Measurements from ENCODE around the gene WFDC12.

The WFDC12 gene

GRCh38 chr20:45088247-45088646 lies 36.0 kb downstream of the WFDC12 start:
- Histone ChIP-seq H4K91ac (ENCODE audit: low read depth, low read length) (peak overlapping the region; percentile 78), H3K79me1 (ENCODE audit: low read length) (peaks cover 25% of the 10 kb centered on the region), H3K4me2 (ENCODE audit: low read length) (no peak overlapping the region), H4K8ac (ENCODE audit: low read depth, low read length) (peak overlapping the region; percentile 15), H2BK120ac (ENCODE audit: insufficient read depth, low read length, poor library complexity) (peak overlapping the region; percentile 69), H3K4me1 (ENCODE audit: control insufficient read depth in 1 of 2, insufficient read depth in 2 of 2, low read length in 2 of 2) (peaks cover 5 to 21% of the 10 kb centered on the region in 2 experiments), H3K9me3 (ENCODE audit: insufficient read depth, low read depth, low read length) (no peaks in the 10 kb centered on the region), H3K4ac (ENCODE audit: low read depth, low read length) (no peak overlapping the region), H4K12ac (ENCODE audit: low read depth, low read length) (no peak overlapping the region), H3K79me2 (ENCODE audit: control insufficient read depth, insufficient read depth, low read length, poor library complexity) (no peaks in the 10 kb centered on the region), H3K9ac (ENCODE audit: low read length) (no peak overlapping the region), H3K27ac (ENCODE audit: low read depth, low read length) (no peak overlapping the region), H3K4me3 (ENCODE audit: low read depth, low read length) (no peak overlapping the region), H3K27me3 (ENCODE audit: insufficient read depth, low read length) (no peaks in the 10 kb centered on the region), H3K14ac (ENCODE audit: low read length) (no peak overlapping the region), H2BK12ac (ENCODE audit: low read length) (peak overlapping the region; percentile 58), H2AFZ (ENCODE audit: insufficient read depth, low read length, poor library complexity) (no peak overlapping the region), H3K18ac (ENCODE audit: low read length) (no peak overlapping the region), H3K23ac (ENCODE audit: low read length) (no peak overlapping the region), H3K36me3 (ENCODE audit: control insufficient read depth in 1 of 2, insufficient read depth in 2 of 2, low read length in 2 of 2) (peaks cover 0 to 2% of the 10 kb centered on the region in 2 experiments), H2BK5ac (ENCODE audit: low read depth, low read length, poor library complexity) (no peak overlapping the region), H2AK5ac (ENCODE audit: low read length) (no peak overlapping the region)
- WGBS (ENCODE audit: extremely low coverage, insufficient coverage, insufficient read length): no CpG with 5 or more reads among the region's 7 CpGs
- peak; percentile 92 to 97 for DNase-seq

- no peaks in the 10 kb centered on the region for H3K9me3 ChIP-seq (ENCODE audit: insufficient read depth, low read depth, low read length)
- no peak overlapping the region for H3K4me2 ChIP-seq (ENCODE audit: low read length)
- H4K8ac ChIP-seq (ENCODE audit: low read depth, low read length): peak overlapping the region; percentile 15
- peaks cover 0 to 2% of the 10 kb centered on the region in 2 experiments for H3K36me3 ChIP-seq (ENCODE audit: control insufficient read depth in 1 of 2, insufficient read depth in 2 of 2, low read length in 2 of 2)
- H3K4ac ChIP-seq (ENCODE audit: low read depth, low read length): no peak overlapping the region
- no peak overlapping the region for H2AK5ac ChIP-seq (ENCODE audit: low read length)
- peak overlapping the region; percentile 69 for H2BK120ac ChIP-seq (ENCODE audit: insufficient read depth, low read length, poor library complexity)
- peak overlapping the region; percentile 78 for H4K91ac ChIP-seq (ENCODE audit: low read depth, low read length)
- H3K4me1 ChIP-seq (ENCODE audit: control insufficient read depth in 1 of 2, insufficient read depth in 2 of 2, low read length in 2 of 2): peaks cover 5 to 21% of the 10 kb centered on the region in 2 experiments
- no peak overlapping the region for H3K27ac ChIP-seq (ENCODE audit: low read depth, low read length)
- H3K27me3 ChIP-seq (ENCODE audit: insufficient read depth, low read length): no peaks in the 10 kb centered on the region
- no peak overlapping the region for H3K23ac ChIP-seq (ENCODE audit: low read length)
- H3K79me1 ChIP-seq (ENCODE audit: low read length): peaks cover 25% of the 10 kb centered on the region
- WGBS (ENCODE audit: extremely low coverage, insufficient coverage, insufficient read length): no CpG with 5 or more reads among the region's 1 CpG
- no peak overlapping the region for H3K4me3 ChIP-seq (ENCODE audit: low read depth, low read length)
- no peaks in the 10 kb centered on the region for H3K79me2 ChIP-seq (ENCODE audit: control insufficient read depth, insufficient read depth, low read length, poor library complexity)
- H3K14ac ChIP-seq (ENCODE audit: low read length): no peak overlapping the region
- no peak overlapping the region for H2AFZ ChIP-seq (ENCODE audit: insufficient read depth, low read length, poor library complexity)
- H3K9ac ChIP-seq (ENCODE audit: low read length): no peak overlapping the region
- H3K18ac ChIP-seq (ENCODE audit: low read length): no peak overlapping the region
- peak overlapping the region; percentile 35 for H2BK12ac ChIP-seq (ENCODE audit: low read length)
- no peak for DNase-seq
- H2BK5ac ChIP-seq (ENCODE audit: low read depth, low read length, poor library complexity): no peak overlapping the region
- no peak overlapping the region for H4K12ac ChIP-seq (ENCODE audit: low read depth, low read length)
These were observed 36.5 kb downstream of the WFDC12 start for GRCh38 chr20:45087814-45088213.

DNA sequence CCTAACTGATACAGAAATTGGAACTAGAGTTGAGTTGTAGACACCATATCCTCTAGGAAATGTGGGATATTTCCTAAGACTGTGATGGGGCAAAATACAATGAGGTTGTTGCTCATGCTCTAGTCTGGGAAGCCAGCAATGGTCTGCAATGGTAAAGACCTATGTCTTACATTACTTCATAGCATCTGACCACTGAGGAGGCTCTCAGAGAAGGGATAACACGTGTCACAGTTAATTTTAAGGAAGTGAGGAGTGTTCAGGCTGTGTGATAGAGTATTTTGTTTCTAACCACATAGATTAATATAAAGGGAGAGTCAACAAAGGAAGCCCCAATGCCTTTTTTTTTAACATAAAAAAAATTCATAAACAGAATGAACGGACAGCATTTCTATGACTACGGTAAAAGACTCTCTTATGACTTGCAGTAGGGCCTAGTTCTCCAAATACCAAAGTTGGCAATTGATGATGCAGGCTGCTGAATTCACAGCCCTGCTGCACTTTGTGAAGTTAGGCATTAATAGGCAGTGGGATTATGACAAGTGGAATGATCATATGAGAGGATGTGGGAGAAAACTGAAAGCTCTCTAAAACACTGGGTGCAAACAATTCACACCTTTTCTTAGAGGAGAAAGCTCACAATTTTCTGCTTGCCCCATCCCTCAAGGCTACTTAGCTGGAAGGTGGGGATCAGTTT lies 37.0 kb downstream of the WFDC12 start:
- Histone ChIP-seq H3K9me3 (ENCODE audit: insufficient read depth, low read depth, low read length) (no peaks in the 10 kb centered on the region), H3K27me3 (ENCODE audit: insufficient read depth, low read length) (no peaks in the 10 kb centered on the region), H4K8ac (ENCODE audit: low read depth, low read length) (no peak overlapping the region), H2BK120ac (ENCODE audit: insufficient read depth, low read length, poor library complexity) (peak overlapping the region; percentile 76), H3K79me2 (ENCODE audit: control insufficient read depth, insufficient read depth, low read length, poor library complexity) (no peaks in the 10 kb centered on the region), H3K9ac (ENCODE audit: low read length) (no peak overlapping the region), H4K12ac (ENCODE audit: low read depth, low read length) (no peak overlapping the region), H3K23ac (ENCODE audit: low read length) (no peak overlapping the region), H4K91ac (ENCODE audit: low read depth, low read length) (peak overlapping the region; percentile 7), H2AFZ (ENCODE audit: insufficient read depth, low read length, poor library complexity) (no peak overlapping the region), H3K4me1 (ENCODE audit: control insufficient read depth in 1 of 2, insufficient read depth in 2 of 2, low read length in 2 of 2) (peaks cover 5 to 21% of the 10 kb centered on the region in 2 experiments), H3K79me1 (ENCODE audit: low read length) (peaks cover 25% of the 10 kb centered on the region), H3K4me3 (ENCODE audit: low read depth, low read length) (no peak overlapping the region), H2BK5ac (ENCODE audit: low read depth, low read length, poor library complexity) (no peak overlapping the region), H3K14ac (ENCODE audit: low read length) (no peak overlapping the region), H2AK5ac (ENCODE audit: low read length) (no peak overlapping the region), H2BK12ac (ENCODE audit: low read length) (no peak overlapping the region), H3K18ac (ENCODE audit: low read length) (no peak overlapping the region), H3K36me3 (ENCODE audit: control insufficient read depth in 1 of 2, insufficient read depth in 2 of 2, low read length in 2 of 2) (no peaks in the 10 kb centered on the region), H3K4me2 (ENCODE audit: low read length) (no peak overlapping the region), H3K27ac (ENCODE audit: low read depth, low read length) (no peak overlapping the region), H3K4ac (ENCODE audit: low read depth, low read length) (no peak overlapping the region)
- no peak for DNase-seq
- WGBS (ENCODE audit: extremely low coverage, insufficient coverage, insufficient read length): no CpG with 5 or more reads among the region's 3 CpGs

- H3K4me3 ChIP-seq (ENCODE audit: low read depth, low read length): no peak overlapping the region
- WGBS (ENCODE audit: extremely low coverage, insufficient coverage, insufficient read length): no CpG with 5 or more reads among the region's 1 CpG
- peak overlapping the region; percentile 41 for H2BK12ac ChIP-seq (ENCODE audit: low read length)
- no peak overlapping the region for H4K12ac ChIP-seq (ENCODE audit: low read depth, low read length)
- peaks cover 25% of the 10 kb centered on the region for H3K79me1 ChIP-seq (ENCODE audit: low read length)
- no peak overlapping the region for H3K23ac ChIP-seq (ENCODE audit: low read length)
- peak overlapping the region; percentile 41 for H3K18ac ChIP-seq (ENCODE audit: low read length)
- no peak for DNase-seq
- H4K8ac ChIP-seq (ENCODE audit: low read depth, low read length): no peak overlapping the region
- H3K36me3 ChIP-seq (ENCODE audit: control insufficient read depth in 1 of 2, insufficient read depth in 2 of 2, low read length in 2 of 2): no peaks in the 10 kb centered on the region
- peak overlapping the region; percentile 87 for H4K91ac ChIP-seq (ENCODE audit: low read depth, low read length)
- no peak overlapping the region for H2AFZ ChIP-seq (ENCODE audit: insufficient read depth, low read length, poor library complexity)
- no peaks in the 10 kb centered on the region for H3K79me2 ChIP-seq (ENCODE audit: control insufficient read depth, insufficient read depth, low read length, poor library complexity)
- H2AK5ac ChIP-seq (ENCODE audit: low read length): no peak overlapping the region
- peak overlapping the region; percentile 40 for H3K14ac ChIP-seq (ENCODE audit: low read length)
- H3K27me3 ChIP-seq (ENCODE audit: insufficient read depth, low read length): no peaks in the 10 kb centered on the region
- peak overlapping the region; percentile 37 for H2BK120ac ChIP-seq (ENCODE audit: insufficient read depth, low read length, poor library complexity)
- H3K4ac ChIP-seq (ENCODE audit: low read depth, low read length): no peak overlapping the region
- H3K9me3 ChIP-seq (ENCODE audit: insufficient read depth, low read depth, low read length): no peaks in the 10 kb centered on the region
- H3K27ac ChIP-seq (ENCODE audit: low read depth, low read length): peak overlapping the region; percentile 31
- H3K4me1 ChIP-seq (ENCODE audit: control insufficient read depth in 1 of 2, insufficient read depth in 2 of 2, low read length in 2 of 2): peaks cover 5 to 21% of the 10 kb centered on the region in 2 experiments
- H3K4me2 ChIP-seq (ENCODE audit: low read length): no peak overlapping the region
- H3K9ac ChIP-seq (ENCODE audit: low read length): no peak overlapping the region
- H2BK5ac ChIP-seq (ENCODE audit: low read depth, low read length, poor library complexity): peak overlapping the region; percentile 24
These were observed 38.4 kb downstream of the WFDC12 start for GRCh38 chr20:45085867-45086266.
